IPS DF 19.7 (cell line): ENCODE results near the gene UBTF.

ENCODE experiments used
- DNase-seq: peaks from one replicate; pipeline ENCODE4 v3.0.0-alpha.2; 2013; ENCODE audit warnings: low read depth, low spot score

Gene UBTF, protein sequence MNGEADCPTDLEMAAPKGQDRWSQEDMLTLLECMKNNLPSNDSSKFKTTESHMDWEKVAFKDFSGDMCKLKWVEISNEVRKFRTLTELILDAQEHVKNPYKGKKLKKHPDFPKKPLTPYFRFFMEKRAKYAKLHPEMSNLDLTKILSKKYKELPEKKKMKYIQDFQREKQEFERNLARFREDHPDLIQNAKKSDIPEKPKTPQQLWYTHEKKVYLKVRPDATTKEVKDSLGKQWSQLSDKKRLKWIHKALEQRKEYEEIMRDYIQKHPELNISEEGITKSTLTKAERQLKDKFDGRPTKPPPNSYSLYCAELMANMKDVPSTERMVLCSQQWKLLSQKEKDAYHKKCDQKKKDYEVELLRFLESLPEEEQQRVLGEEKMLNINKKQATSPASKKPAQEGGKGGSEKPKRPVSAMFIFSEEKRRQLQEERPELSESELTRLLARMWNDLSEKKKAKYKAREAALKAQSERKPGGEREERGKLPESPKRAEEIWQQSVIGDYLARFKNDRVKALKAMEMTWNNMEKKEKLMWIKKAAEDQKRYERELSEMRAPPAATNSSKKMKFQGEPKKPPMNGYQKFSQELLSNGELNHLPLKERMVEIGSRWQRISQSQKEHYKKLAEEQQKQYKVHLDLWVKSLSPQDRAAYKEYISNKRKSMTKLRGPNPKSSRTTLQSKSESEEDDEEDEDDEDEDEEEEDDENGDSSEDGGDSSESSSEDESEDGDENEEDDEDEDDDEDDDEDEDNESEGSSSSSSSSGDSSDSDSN

DNA sequence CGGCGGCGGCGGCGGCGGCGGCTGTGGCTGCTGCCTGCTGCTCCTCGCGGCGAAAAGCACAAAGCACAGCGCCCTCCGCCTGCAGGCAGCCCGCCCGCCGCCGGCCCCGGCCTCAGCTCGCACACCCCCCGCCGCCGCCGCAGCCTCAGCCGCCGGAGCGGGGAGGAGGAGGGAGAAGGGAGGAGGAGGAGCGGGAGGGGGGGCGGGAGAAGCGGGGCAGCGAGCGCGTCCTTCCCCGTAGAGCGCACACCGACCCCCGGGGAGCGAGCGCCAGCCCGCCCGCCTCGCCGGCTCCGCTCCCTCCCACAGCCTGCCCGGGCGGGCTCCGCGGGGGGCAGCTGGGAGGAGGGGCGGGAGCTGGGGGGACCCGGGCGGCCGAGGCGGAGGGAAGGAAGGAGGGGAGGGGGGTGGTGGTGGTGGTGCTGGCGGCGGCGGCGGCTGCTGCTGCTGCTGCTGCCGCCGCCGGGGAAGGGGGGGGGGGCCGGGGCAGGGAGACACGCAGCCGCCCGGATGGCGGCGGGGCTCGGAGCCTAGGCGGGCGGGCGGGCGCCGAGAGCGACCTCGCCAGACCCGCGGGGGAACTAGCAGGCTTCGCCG lies at the start of gene UBTF:
UBTF (minus strand) TSS at position 60 of the 597 bp plus-strand sequence. CDS start 1,446 bp downstream, outside the sequence.
- no peak for DNase-seq

DNA sequence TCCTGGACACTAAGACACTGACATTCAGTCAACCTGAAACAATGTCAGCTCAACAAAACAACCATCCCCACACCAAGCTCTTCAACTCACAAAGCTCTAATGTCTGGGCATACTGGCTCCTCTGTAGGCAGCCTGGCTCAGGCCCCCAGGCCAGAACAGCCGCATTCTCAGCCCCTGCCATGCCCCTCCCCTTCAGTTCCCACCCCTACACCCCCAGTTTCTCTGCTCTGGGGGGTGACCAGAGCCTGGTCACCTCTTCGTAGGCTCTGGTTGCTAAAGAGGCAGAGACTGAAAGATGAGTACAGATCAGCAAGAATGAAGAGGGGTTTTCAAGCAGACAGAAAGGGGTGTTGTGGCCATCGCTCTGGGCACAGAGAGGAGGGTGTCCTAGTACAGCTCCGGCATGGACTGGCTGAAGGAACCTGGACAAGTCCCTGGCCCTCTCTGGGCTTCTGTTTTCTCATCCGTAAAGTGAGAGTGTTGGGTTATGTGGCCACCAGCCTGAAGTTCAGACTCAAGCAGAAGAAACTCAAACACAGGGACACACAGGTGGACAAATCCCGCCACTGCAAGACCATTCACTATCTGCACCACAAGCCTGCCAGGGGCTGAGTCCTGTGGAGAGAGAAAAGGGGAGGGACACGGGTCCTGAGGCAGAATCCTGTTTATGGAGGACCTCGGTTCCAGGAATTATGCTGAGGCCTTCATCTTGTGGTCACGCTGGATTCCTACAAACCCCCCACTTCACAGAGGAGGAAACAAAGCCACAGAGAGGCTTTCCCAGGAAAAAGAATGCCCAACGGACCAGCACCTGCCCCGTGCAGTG lies 49.4 kb upstream of the UBTF start:
- no peak for DNase-seq

DNA sequence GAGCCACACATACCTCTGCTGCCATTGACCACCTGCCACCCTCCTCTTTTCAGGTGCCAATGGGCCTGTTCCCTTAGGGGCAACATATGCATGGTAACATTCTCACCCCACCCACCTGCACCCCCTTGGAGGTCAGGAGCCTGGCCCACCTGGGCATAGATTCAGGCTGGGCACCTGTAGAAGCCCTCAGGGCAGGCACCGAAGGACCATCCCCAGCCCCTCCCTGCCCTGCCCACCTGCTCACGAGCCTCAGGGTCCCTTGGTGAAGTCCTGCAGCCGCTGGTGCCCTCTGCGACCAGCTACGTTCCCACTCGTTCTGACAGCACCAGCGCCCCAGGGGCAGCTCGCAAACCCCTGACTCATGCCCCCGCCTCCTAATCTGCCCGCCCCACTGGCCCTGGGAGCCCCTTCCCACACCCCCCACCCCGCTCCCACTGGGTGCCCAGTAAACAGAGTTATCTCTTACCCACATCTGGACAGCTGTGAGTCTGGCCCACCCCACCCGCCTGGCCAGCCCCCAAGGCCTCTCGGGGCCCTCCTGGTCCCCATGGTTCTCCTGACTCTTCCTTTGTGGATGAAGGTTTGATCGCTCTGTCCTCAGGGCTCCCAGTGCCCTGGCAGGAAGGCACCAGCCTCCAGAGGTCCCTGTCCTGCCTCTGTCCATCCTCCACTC lies 48.5 kb upstream of the UBTF start, which contains the start of gene SLC4A1:
SLC4A1 (minus strand) TSS at position 318 of the 673 bp plus-strand sequence. CDS start 5,269 bp downstream, outside the sequence.
- no peak for DNase-seq

DNA sequence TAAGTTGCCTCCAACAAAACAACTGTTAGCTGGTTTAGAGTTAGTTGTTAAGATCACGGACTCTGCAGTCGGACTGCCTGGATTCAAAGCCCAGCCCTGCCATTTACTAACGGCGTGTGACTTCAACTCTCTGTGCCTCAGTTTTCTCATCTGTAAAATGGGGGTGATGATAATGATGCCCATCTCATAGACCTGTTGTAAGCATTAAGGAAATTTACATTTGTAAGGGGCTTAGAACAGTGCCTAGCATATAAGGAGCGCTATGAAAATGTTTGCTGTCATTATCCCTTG lies 47.6 kb upstream of the UBTF start:
- DNase-seq: no peak

DNA sequence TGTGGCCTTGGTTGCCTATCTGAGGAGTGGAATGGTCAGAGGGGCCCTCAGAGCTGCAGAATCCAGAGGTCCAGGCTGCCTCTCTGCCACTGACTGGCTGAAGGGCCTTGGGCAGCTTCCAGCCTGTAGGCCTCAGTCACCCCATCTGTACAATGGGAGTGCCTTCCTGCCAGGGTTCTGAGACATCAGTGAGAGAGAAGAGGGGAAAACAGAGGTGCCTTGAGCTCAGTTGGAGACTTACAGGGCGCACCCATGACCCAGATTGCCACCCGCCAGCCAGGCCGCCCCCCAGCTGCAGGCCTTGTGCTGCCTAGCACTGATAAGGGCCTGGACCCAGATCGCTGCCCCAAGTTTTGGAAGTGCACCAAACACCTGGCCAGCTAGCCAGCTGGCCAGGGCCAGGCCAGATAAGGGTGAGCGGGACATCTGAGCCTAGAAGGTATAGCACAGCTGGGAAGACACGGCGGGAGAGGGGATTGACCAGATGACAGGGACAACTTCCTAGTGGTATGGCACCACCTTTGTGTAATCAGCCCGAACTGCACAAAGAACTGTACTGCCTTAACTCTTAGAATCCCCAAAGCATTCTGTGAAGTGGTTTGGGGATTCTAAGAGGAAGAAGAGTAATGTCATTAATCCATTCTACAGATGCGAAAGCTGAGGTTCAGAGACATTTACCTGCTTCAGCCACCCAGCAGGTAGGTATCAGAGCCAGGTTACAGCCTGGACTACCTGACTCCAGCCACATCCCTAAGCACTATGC lies 47.1 kb upstream of the UBTF start:
- no peak for DNase-seq

DNA sequence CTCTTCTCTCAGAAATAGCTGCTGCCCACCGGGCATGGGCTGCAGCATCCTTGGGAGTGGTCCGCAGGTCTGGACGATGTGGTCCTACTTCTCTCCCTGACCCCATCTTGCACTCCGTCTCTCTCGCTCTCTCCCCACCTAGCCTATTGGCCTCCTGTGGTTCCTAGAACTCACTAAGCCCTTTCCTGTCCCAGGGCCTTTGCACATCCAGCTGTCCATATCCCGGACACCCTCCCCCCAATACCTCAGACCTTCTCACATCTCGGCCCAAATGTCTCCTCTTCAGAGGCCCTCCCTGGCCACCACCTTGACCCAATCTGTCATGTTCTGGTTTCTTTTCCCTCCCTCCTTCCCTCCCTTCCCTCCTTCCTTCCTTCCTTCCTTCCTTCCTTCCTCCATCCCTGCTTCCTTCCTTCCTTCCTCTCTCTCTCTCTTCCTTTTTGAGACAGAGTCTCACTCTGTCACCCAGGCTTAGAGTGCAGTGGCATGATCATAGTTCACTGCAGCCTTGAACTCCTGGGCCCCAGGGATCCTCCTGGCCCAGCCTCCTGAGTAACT lies 43.9 kb upstream of the UBTF start:
- no peak for DNase-seq

DNA sequence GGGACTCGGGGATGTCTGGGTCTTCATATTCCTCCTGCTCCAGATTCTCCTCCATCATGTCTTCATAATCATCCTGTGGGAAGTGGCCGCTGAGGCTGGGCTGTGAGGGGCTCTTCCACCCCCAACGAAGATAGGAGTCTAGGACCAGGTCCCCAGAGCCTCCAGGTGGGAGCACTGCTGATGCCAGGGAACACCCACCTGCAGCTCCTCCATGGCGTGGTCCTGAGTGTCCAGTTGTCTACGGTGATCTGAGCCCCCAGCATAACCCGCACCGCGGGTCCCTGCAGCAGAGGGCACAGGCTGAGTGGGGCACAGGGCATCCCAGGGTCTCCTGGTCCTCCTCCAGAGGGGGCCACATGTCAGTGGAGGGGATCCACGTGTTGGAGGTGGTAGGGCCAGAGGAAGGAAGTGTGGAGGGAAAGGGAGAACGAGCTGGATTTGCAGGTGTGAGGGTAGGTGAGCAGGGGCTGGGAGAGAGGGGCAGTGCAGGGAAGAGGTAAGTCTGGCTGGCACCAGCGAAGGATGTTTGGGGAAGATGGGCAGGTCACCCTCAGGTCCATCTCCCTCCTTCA lies 43.3 kb upstream of the UBTF start:
- no peak for DNase-seq

DNA sequence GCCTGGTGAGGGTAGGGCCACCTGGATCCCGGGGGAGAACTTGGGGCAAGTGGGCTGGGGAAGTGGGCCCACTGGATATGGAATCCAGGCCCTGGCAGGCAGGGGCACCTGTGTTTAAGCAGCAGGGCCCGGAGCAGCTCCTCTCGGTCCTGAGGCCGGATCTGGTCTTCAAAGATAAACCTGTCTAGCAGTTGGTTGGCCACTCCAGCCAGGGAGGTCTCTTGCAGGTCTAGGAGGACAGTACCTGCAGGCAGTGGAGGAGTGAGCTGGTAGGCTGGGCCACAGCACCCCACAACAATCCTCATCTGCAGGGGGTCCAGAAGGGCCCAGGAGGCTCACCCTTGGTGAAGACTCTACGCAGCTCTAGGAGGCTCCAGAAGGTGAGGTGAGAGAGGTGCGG lies 40.8 kb upstream of the UBTF start:
- no peak for DNase-seq

DNA sequence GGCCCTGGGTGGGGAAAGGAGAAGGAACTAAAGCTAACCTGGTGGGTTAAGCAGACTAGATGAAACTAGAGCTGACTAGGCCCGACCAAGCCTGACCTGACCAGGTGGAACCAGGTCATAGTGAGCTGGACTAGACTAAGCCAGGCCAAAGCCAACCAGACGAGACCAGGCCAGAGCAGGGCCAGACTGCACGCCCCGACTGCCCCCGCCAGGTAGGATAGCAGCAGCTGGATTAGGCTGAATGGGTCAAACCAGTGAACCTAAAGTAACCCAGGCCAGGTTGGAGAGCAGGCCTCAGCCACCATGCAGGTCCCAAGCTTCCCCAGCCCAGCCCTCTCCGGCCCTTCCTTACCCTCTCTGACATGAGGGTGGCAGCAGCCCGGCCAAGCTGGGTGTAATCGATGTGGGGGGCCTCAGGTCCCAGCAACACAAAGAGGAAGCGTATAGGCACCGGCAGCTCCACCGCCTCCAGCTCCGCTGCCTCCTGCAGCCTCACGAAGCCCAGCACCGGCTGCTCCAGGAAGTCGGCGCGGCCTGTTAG lies 39.4 kb upstream of the UBTF start:
- no peak for DNase-seq

DNA sequence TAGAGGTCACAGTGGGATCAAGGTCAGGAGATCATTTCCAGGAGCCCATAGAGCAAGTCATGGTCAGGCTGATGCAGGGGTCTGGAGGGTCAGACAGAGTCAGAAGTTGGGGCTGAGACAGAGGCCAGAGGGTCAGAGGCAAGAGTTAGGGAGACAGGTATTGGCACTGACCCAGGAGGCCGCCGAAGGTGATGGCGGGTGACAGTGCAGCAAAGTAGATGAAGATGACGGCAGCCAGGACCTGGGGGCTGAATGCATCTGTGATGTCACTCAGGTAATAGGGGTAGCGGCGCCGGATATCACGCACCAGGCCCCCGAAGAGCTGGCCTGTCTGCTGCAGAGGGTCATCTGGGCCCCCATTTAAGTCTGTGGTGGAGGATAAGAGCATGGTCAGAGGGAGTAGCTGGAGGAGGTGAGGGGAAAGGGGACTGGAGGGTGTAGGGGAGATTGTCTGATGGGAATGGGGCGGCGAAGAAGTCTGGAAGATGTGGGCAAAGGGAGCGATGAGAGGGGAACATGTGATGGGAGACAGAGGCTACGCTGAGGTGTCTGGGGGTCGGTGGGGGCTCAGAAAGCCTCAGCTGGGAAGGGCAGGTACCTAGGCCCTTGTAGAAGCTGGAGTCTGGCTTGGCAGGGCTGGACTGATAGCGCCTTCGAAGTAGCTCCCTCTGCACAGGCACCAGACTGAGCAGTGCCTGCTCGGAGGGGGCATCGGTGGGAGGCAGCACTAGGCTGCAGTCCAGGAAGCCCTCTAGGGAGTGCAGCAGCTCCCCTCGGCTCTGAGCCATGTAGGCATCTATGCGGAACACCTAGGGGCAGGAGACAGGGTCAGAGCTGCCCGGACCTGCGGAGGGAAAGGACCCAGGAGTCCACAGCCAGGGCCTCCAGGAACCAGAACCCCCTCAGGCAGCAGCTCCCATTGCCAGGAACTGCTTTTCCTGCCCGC lies 38.6 kb upstream of the UBTF start:
- no peak for DNase-seq

DNA sequence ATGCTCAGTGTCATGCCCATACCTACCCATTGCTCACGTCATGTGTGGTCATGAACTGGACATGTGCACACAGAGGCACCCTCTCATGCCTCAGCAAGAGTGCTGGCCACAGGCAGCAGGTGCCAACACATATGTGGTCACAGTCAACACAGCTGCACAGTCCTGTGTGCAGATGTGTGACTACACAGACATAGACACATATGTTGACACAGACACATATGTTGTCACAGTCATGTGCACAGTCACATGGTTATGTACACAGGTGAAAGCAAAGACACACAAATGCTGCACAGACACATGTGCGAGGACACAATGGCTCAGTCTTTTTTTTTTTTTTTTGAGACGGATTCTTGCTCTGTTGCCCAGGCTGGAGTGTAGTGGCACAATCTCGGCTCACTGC lies 37.2 kb upstream of the UBTF start:
- DNase-seq: no peak

DNA sequence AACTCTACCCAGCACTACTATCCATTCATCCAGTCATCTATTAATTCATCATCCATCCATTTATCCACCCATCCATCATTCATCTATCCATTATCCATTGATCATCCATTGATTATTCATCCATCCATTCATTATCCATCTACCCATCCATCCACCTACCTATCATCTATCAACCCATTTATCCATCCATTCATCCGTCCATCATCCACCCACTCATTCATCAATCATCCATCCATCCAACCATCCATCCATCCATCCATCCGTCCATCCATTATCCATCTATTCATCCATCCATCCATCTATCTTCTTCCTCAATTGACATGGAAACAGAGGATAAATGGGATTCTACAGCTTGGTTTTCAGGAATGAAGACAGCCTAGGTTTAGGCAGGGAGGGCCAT lies 36.4 kb upstream of the UBTF start:
- no peak for DNase-seq

DNA sequence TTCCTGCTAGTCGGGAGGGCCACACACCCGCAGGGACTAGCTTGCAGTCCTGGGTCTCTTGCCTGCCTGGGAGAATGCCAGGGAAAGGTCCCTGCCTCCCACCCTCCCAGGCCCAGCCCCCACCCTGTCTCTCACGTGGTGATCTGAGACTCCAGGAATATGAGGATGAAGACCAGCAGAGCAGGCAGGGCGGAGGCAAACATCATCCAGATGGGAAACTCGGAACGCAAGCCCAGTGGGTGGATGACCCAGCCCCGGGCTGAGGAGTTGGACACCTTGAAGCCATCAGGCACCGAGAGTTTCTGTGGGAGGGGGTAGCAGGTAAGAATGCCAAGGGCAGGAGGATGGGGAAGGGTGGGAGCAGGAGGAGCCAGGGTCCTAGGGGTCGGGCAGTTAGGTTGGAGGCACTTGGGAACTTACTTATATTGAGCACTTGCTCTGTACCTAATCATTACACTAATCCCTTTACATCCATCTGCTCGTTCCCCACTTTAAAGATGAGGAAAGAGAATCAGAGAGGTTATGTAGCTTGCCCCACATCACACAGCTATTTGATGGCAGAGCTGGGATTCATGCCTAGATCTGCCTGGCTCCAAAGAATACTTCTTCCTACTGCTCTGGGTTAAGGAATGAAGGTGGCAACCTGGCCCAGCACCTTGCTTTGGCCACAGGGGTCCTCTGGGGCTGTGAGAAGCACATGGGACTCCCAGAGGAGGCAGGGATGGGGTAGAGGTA lies 35.1 kb upstream of the UBTF start:
- no peak for DNase-seq

DNA sequence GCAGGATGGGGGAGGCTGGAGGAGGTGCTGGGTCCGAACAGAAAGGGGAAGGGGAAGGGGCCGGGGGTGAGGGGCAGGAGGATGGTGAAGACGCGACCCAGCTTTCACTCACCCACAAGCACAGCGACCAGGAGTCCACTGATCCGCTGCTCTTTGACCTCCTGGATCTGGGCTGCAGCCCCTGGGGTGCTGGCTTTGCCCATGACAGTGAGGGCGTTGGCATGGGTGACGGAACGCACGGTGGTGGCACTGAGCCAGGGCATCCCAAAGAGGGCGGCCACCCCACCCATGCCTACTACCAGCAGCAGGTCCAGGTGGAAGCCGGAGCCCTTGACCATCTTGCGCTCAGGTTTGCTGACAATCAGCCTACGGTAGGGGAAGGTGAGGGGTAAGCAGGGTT lies 33.5 kb upstream of the UBTF start:
- DNase-seq: no peak

DNA sequence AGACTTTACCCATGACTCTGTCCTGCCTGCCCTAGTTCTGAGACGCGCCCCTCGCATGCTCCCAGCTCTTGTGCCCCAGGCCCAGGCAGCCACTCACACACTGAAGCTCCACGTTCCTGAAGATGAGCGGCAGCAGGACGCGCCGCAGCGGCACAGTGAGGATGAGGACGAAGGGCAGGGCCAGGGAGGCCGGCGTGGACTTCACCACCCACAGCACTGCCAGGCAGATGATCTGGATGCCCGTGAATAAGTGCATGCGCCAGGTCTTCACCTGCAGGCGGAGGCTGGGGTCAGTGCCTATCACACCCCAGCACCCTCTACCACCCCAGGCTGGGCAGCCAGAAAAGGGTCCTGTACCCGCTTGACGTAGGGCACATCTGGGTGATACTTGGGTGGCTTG lies 31.6 kb upstream of the UBTF start:
- no peak for DNase-seq

DNA sequence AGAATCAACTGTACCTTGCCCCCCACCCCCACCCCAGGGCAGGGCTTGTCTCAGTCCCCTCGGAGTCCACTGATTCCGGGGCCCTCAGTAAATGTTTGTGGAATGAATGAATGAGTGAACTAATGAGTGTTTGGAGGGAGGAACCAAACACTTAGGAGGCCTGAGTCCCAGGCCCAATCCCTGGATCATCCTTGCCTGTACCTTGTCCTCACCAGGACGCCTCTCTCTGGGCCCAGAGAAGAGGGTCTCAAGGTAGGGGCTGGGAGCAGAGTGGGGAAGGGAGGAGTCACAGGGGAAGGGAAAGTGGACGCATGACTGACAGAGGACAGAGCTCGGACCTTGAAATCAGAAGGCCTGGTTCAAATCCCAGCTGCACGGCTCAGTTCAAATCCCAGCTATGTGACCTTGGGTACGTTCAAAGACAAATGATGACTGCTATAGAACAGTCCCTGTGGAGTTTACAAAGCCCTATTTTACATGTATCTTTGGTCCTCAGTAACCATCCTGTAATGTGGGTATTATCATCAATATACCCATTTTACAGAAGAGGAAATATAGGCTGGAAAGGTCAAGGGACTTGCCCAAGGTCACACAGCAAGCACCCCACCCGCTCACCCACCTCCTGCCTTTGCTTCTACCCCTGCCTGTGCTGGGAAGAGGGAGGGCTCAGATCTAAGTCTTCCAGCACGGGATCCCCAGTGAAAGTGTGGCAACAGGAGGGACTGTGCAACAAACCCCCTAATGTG lies 30.2 kb upstream of the UBTF start:
- no peak for DNase-seq
